WTC11 (cell line): ENCODE results near the gene CCDC170.

Experiments
- CTCF ChIP-seq: fragments of 200-600 bp; IDR thresholded peaks from 2 replicates; pipeline ENCODE4 v1.8.0; 2022; ENCODE audit warnings: antibody characterized with exemption
- ELF4 ChIP-seq: sonication (generic); formaldehyde crosslinking; IDR thresholded peaks from 2 replicates; pipeline ENCODE4 v1.8.1; 2022; ENCODE audit warnings: low read depth, mild to moderate bottlenecking, moderate library complexity, missing genetic modification reagents
- GABPB1 ChIP-seq: sonication (generic); formaldehyde crosslinking; IDR thresholded peaks from 2 replicates; pipeline ENCODE4 v1.8.1; 2023; ENCODE audit warnings: mild to moderate bottlenecking, missing genetic modification reagents
- IRF1 ChIP-seq: sonication (generic); formaldehyde crosslinking; IDR thresholded peaks from 2 replicates; pipeline ENCODE4 v1.8.0; 2023; ENCODE audit warnings: missing genetic modification reagents
- TP53 ChIP-seq: sonication (generic); formaldehyde crosslinking; IDR thresholded peaks from 2 replicates; pipeline ENCODE4 v1.8.1; 2023; ENCODE audit warnings: mild to moderate bottlenecking, missing genetic modification reagents
- ZNF219 ChIP-seq: sonication (generic); formaldehyde crosslinking; IDR thresholded peaks from 2 replicates; pipeline ENCODE4 v1.8.0; 2023; ENCODE audit warnings: missing genetic modification reagents, mild to moderate bottlenecking, borderline replicate concordance
- ZSCAN18 ChIP-seq: fragments of 250-450 bp; sonication (Bioruptor Pico); IDR thresholded peaks from 2 replicates; pipeline ENCODE4 v2.1.2; 2022; ENCODE audit warnings: mild to moderate bottlenecking, moderate library complexity

DNA sequence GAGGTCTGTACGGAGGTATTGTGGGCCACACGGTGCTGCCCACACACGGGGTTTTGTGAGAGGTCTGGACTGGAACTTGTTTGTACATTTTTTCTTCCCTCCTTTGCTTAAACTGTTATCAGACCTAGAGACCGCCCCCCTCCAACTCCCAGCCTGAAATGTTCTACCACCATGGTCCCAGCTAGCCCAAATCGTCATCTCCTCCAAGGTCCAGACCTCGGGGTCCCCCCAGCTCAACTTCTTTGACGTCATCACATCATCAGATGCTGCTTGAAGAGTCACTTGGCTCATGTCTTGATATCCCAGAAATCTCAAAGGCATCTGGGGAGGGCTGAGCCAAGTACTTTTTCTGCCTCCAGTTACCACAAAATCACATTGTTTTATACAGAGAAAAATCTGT lies 2.8 kb upstream of the CCDC170 start:
- TF ChIP-seq CTCF (no peak), GABPB1 (CRISPR knock-in tag) (no peak), IRF1 (CRISPR knock-in tag) (no peak), TP53 (CRISPR knock-in tag) (no peak), ELF4 (CRISPR knock-in tag) (no peak), ZNF219 (CRISPR knock-in tag) (no peak), ZSCAN18 (no peak)
